Left colon (tissue), 2 donors: ENCODE measurements around the gene KRT28. TPM values are rescaled to one million over a fixed set of nuclear protein-coding genes. Genes with fewer than 3 reads are reported as not detected.
"Not testable (repeated sequence)": the region's sequence is repeated elsewhere in the genome, so short reads cannot be mapped to it uniquely, and the experiment has no call there.

Experiments used
- ATAC-seq: fragments of 200-7000 bp; cut with Tn5 transposase; one replicate; pipeline ENCODE4 v1.9.1; 2020; ENCODE audit warnings: mild to moderate bottlenecking, moderate library complexity
- DNase-seq, 2 donors: peaks; one replicate each; pipeline ENCODE4 v3.0.0-alpha.2; 2020
- intact Hi-C, 2 donors: fragments of 100-400 bp; cut with DNase I in 1 of 2; cut with micrococcal nuclease in 1 of 2; formaldehyde crosslinking; loops; one replicate each; pipeline versions ENCODE4 v1.11.2 to v1.14.0; 2022; cut with DNase I, micrococcal nuclease
- total RNA-seq, 2 donors: library from RNA; stranded (reverse); fragmentation: NEBNext Ultra II Directional; extraction: Animal tissue kit (Norgen Biotek cat#: 25700); gene quantifications; one replicate each; pipeline ENCODE4 v1.2.1, GENCODE V29; 2021
- donor health status: DM: no; HTN: no; CAD: no.
- donor health status: DM: yes; HTN: yes; CAD: no.

KRT28 gene
- total RNA-seq, 2 donors from 2014 or later: not detected

DNA sequence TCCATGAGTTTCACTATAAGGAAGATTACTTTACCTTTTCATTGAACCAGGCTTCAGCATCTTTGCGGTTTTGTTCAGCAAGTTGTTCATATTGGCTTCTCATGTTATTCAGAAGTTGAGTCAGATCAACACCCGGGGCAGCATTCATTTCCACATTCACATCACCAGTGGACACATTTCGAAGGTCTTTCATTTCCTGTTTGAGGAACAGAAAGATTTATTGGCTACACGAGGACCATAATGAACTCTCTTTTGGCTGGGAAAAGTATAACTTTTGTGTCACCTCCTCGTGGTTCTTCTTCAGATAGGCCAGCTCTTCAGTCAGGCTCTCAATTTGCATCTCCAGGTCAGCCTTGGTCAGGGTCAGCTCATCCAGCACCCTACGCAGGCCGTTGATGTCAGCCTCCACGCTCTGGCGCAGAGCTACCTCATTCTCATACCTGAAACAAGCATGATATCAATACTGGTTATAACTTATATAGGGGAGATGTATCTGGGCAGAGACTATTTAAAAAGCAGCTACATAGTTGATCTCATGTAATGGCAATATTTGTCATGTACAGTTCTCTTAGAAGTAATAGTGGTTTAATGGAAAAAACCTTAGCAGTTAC lies 20.6 kb upstream of the KRT28 start:
- intact Hi-C loops: no loop called here
- no peak for ATAC-seq
- DNase-seq: no peak

DNA sequence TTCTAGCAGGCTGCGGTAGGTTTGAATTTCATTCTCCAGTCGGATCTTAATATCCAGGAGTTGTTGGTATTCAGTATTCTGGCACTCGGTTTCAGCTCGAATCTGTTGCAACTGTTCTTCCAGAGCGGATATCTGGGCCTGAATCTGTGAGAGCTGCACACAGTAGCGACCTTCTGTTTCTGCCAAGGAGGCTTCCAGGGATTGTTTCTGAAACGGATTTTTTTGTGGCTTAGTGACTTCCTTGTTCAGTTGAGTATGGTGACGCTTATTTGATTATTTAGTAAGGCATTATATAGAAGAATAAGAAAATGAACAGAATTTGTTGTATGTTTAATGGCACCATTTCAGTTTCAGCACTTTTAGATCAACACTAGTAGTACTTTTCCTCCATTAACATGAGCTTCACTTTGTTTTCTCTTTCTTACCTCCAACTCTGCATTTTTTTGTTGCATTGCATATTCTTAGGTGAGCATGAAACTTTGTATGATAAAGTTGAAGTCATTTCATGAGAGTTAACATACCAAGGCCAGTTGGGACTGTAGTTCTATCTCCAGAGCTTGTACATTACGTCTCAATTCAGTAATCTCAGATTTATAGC lies 19.9 kb upstream of the KRT28 start:
- DNase-seq (no peak), ATAC-seq (no peak)

DNA sequence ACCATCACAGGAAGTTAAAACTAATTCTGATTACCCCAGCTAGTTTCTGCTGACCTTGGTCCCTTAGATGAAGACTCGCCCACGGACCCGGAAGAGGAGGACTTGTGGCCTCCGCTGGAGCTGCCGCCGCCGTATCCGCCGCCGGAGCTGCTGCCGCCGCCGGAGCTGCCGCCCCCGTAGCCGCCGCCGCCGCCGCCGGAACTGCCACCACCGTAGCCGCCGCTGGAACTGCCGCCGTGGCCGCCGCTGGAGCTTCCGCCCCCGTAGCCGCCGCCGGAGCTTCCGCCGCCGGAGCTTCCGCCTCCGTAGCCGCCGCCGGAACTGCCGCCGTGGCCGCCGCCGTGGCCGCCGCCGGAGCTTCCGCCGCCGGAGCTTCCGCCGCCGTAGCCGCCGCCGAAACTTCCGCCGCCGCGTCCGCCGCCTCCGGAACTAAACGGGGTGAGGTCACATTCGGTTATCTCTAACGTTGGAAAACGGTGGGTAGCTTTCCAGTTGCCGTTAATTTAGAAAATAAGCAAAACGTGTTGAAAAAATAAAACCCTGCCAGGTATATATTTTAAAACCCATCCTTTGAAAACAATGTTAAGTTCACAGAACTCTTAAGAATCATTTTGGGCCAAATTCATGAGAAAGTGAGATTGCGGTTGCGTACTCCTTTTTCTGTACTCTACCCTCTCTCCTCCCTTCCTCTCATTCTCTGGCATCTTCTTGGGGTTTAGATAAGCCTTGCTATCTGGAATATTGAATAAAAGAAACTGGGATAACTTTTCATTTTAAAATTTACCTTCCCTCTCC lies 19.2 kb upstream of the KRT28 start:
- intact Hi-C loops: no loop called here
- ATAC-seq (peak; percentile 96), DNase-seq (peak; percentile 76 to 82)

More for the DNA sequence above, 19.9 kb upstream of the KRT28 start:
- intact Hi-C loops: no loop called here

DNA sequence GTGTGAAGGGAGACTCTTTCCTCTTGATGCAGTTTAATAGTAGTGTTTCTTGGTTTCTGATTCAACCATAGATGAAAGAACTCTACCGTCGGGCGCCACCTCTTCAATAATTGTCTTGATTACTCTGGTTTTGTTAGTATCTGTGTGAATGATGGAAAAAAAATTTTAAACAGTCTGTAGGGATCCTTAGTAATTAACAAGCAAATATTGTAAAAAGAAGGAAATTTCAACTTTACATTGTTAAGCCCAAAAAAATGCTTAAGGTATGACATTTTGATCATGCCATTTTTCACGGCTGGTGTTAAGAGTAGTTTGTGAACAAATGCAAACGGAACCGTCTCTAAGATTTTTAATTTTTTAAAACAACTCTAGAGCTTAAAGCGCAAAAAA lies 18.6 kb upstream of the KRT28 start:
- ATAC-seq (no peak), DNase-seq (peak in 1 of 2 donors; percentile 9)
- intact Hi-C loops: no loop called here

DNA sequence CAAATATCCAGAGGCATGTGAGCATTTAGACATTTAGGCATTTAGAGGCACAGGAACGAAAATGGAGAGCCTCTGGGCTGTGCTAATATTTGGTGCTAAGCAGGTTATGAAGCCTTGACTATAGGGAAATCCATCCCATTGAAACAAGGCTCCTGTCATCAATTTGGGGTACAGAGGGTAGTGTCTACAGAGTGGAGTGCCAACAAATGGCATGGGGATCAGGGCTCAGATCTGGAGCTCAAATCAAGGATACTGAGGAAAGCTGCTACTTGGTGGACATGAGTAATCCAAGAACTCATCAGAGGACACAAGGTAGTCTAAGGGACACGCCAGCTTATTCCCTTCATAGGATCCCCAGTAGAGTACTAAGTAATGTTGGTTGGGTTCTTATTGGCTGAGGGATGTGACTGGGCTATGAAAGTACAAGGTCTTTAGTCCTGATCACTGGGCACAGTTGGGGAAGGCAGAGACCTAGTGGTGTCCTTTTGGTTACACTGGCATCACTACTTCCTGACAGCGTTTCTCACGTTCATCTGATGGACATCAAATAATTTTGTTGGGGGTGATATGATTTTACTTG lies 17.4 kb upstream of the KRT28 start:
- ATAC-seq (no peak), DNase-seq (no peak)
- intact Hi-C loops: no loop called here

DNA sequence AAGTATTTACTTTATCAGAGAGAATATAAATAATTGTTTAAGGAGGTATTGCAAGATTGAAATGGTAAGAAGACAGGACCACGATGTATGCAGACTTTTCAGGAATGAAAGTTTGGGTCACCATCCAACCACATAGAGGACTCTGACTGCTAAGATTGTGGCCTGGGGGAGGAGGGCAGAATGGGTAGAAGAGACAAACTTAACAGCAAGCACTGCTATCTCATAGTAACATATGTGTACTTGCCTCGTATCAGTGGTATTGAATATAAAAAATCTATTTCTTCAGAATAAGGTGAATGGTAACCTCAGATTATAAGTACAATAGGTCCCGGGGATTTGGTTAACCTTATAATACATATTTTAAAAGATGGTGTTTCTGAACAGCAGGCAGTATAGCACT lies 16.8 kb upstream of the KRT28 start:
- ATAC-seq: no peak
- DNase-seq: no peak
- intact Hi-C loops: no loop called here

DNA sequence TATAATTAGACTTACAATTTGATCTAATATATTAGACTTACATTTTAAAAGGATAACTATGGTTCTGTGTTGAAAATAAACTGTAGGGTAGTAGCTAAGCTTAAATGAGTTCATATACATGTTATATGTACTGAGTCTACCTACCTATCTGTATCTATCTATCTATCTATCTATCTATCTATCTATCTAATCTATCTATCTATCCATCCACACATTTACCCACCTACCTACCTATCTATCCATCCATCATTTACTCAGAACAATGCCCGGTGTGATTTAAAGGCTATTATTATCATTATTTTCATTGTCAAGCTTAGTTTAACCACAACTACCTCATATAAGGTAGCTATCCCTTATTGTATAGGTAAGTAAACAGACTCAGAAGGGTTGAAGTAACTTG lies 15.6 kb upstream of the KRT28 start:
- ATAC-seq: no peak
- intact Hi-C loops: no loop called here
- DNase-seq: no peak

DNA sequence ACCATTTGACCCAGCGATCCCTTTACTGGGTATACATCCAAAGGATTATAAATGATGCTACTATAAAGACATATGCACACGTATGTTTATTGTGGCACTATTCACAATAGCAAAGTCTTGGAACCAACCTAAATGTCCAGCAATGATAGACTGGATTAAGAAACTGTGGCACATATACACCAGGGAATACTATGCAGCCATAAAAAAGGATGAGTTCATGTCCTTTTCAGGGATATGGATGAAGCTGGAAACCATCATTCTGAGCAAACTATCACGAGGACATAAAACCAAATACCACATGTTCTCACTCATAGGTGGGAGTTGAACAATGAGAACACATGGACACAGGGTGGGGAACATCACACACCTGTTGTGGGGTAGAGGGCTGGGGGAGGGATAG lies 14.9 kb upstream of the KRT28 start:
- intact Hi-C loops, ATAC-seq, DNase-seq: not testable (repeated sequence)

DNA sequence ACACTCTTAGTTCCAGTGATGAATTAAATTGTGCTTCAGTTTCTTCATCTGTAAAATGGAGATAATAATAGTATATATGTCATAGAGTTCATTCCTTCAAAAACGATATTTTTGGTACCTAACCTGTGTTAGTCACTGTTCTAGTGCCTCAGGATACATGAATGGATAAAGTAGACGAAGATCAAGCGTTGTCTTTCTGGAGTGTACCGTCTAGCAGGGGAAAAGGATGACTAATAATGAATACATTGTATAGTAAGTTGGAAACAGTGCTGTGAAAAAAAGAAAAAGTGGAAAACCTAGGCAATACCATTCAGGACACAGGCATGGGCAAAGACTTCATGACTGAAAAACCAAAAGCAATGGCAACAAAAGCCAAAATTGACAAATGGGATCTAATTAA lies 14.0 kb upstream of the KRT28 start:
- ATAC-seq: no peak
- intact Hi-C loops: no loop called here
- no peak for DNase-seq

DNA sequence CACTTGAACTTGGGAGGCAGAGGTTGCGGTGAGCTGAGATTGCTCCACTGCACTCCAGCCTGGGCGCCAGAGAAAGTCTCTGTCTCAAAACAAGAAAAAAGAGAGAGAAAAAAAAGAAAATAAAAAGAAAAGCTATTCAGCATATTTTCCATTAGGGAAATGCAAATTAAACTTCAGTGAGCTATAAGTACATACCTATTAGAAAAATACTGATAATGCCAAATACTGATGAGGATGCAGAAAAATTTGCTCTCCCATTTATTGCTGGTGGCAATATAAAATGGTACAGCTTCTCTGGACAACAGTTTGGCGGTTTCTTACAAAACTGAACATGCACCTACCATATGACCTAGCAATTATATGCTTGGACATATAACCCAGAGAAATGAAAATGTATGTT lies 12.9 kb upstream of the KRT28 start:
- ATAC-seq (no peak), DNase-seq (no peak)
- intact Hi-C loops: no loop called here

DNA sequence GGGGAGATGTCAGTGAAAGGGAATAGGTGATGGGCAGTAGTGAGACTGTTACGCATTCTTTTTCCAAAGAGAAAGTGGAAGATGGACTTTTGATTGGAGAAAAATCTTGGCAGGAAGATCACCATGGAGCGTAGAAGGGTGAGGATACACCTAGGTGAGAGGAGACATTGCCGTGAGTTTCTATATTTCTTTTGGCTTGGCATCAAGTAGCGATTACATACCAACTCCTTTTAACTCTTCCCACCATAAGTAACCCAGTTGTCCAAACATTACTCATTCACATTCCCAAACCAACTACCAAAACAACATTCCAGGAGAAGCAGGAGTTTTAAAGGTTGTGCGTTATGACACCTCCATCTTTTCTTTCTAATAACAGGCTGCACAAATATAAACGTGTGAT lies 10.7 kb upstream of the KRT28 start:
- no peak for ATAC-seq
- intact Hi-C loops: no loop called here
- DNase-seq: no peak

DNA sequence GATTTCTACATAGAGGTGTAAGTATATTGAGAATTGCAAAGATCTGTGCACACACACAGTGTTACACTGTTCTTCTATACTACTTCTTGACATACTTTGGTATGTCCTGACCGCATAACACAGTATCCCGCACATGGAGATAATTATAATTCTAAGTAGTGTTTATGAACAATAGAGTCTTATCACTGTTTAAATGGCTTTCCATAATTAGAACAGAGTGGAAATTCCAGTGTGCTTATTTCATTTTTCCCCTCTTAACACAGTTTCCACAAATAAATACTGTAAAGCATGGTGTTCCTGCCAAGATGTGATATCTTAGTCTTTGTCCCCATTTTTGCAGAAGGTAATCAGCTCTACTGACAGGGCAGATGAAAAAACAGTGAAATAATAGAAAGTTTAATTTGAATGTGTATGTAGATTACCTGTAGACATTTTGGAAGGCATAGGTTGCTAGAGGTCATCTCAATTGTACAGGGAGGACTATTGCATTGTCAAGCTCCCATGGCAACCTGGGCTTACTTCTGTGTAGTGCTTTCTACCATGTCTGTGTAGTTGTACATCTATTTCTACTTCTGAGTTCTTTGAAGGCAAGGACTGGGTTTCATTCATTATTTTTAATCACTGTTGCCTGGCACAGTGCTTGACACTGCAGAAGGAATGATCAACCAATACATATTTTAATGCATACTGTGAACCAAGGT lies 10.1 kb upstream of the KRT28 start:
- DNase-seq: no peak
- no peak for ATAC-seq
- intact Hi-C loops: no loop called here

DNA sequence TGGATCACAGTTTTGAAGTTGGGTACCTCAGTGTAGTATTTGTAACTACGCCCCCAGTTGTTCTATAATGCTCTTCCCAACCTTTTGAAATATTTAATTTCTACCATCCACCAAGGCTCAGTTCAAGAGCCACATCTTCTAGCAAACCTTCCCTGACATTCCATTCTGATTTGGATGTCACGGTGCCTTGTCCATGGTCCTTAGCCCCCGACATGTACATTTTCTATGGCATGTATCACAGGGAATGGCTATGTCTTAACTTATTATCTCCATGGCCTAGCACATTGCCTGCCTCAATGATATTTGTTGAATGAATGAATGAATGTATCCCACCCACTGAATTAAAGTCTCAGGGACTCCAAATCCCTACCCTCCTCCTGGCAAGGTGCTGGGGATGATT lies 6.4 kb upstream of the KRT28 start:
- no peak for ATAC-seq
- intact Hi-C loops: no loop called here

DNA sequence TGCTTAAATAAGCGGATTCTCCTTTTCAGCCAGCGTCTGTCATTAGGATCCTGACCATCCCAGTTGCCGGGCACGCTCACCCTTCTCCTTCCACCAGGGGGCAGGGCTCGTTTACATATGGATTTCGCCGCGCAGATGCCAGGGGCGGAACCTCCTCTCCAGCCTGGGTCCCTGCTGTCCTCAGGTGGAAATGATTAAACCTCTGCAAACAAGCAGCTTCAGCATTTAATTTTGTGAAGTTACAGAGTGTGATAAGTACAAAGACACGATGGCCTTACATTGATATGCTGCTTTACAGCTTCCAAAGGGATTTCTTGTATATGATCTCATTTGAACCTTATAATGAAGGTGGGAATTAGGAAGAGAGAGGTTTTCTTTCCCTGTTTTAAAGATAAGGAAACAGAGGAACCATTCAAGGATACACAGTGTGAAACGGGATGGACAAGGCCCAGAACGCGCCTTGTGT lies 3.9 kb upstream of the KRT28 start:
- DNase-seq: peak; percentile 62 to 89
- intact Hi-C loops: loop anchor here in 1 of 2 donors (5.0 kb wide), 1 partner anchor 864 kb away; no protein-coding TSS in a partner anchor

More for the DNA sequence above, 6.4 kb upstream of the KRT28 start:
- no peak for DNase-seq

DNA sequence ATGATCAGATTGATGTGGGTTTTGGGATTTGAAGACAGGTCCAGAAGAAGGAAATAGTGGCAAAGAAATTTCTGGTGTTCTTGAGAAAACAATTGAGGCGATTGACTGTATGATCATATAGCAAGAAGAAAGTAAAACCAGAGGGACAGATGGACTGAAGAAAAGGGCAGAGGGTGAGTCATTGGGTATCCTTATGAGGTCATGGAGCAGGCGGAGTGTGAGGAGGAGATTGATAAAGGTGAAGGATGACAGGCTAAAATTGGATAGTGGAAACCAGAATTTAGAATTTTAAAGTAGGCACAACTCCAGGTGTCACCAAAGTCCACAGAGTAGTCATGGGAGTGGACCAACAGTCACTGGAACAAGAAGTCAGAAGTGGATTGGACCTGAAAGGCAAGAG lies 1.4 kb upstream of the KRT28 start:
- intact Hi-C loops: loop anchor here in 1 of 2 donors (5.0 kb wide), 1 partner anchor 866 kb away; no protein-coding TSS in a partner anchor
- no peak for DNase-seq
- ATAC-seq: no peak

More for the DNA sequence above, 3.9 kb upstream of the KRT28 start:
- peak; percentile 100 for ATAC-seq

DNA sequence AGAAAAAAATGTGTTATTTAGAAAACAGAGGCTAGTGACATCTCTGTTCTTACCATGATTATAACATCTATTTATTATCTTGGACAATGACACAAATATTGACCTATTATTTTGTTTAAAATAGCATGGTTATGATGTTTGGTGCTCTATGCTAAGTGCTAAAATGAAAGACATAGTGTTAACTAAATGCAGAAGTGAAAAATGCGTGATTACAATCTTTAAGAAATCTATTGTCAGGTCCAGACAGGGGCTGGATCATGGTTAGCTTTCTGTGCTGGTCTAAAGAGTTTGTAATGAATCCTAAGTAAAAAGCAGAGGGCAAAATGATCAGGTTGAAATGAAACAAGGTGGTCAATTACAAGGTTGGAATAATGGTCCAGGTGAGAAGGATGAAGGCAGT lies 622 bp upstream of the KRT28 start:
- intact Hi-C loops: loop anchor here in 1 of 2 donors (5.0 kb wide), 1 partner anchor 867 kb away; no protein-coding TSS in a partner anchor
- DNase-seq (no peak), ATAC-seq (no peak)

DNA sequence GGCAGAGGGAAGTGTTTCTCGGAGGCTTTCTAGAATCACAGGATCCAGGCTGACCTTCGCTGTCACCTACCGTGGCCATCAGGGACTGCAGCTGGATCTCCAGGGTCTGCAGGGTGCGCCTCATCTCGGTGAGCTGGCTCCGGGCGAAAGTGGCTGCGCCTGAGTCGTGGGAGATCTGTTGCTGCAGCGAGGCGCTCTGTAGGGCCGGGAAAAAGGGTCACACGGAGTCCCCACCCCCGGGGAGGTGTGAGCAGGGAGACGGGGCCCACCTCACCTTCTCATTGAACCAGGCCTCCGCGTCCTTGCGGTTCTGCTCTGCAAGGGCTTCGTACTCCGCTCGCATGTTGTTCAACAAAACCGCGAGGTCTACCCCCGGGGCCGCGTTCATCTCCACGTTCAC lies 2.9 kb downstream of the KRT28 start:
- intact Hi-C loops: no loop called here
- no peak for DNase-seq

DNA sequence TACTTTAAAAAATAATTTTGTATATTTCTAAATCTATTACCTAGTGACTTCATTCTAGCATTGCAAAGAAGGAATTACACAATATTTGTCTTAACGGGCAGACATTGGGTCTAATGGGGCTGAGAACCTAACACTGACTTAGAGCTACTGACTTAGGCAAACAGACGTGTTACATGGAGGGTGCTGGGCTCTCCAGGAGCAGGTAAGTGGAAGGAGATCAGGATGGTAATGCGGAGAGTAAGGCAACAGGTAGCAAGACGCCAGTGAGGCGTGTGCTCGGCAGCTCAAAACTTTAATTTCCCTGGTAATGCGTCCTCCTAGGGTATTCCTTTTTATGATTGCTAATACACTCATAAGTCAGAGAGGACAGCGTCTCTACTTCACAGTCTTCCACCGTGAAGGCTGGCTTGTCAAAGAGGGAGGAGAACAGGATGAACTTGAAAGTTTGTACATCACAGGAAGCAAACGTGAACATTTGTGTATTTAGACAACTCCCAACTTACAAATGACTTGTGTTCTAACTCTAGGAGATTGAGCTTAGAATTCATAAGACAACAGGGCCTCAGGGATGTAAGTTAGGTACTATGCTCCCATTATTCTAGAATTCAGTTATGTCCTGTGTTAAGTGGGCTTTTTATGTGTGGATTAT lies 4.6 kb downstream of the KRT28 start:
- no peak for DNase-seq
- intact Hi-C loops: no loop called here
- ATAC-seq: no peak

More for the DNA sequence above, 2.9 kb downstream of the KRT28 start:
- ATAC-seq: no peak
